GM21367 (cell line): Measurements from ENCODE around the gene SNX14.

ENCODE experiments used
- ATAC-seq: cut with Tn5 transposase; IDR thresholded peaks from one replicate; pipeline ENCODE4 v1.9.1; 2021; ENCODE audit not compliant: unreplicated experiment

The SNX14 gene

GRCh38 chr6:85516168-85516567 is 77.5 kb downstream of the SNX14 start:
- no peak for ATAC-seq

GRCh38 chr6:85506441-85507093 is 87.1 kb downstream of the SNX14 start:
- no peak for ATAC-seq

- no peak for ATAC-seq
Measured at GRCh38 chr6:85498596-85499258, 94.9 kb downstream of the SNX14 start.

- ATAC-seq = no peak
Measured at GRCh38 chr6:85496856-85497255, 96.8 kb downstream of the SNX14 start.

GRCh38 chr6:85496009-85496579 is 97.6 kb downstream of the SNX14 start:
- ATAC-seq = no peak

- ATAC-seq = no peak
Measured at GRCh38 chr6:85494547-85495536, 98.8 kb downstream of the SNX14 start.

- ATAC-seq = no peak
Measured at GRCh38 chr6:85493389-85493788, 100.3 kb downstream of the SNX14 start.

GRCh38 chr6:85490516-85491248 is 103.0 kb downstream of the SNX14 start:
- ATAC-seq = no peak

GRCh38 chr6:85484948-85485347 is 108.7 kb downstream of the SNX14 start:
- no peak for ATAC-seq

- ATAC-seq = no peak
Measured at GRCh38 chr6:85483846-85484245, 109.8 kb downstream of the SNX14 start.

- ATAC-seq = peak; percentile 98
Measured at GRCh38 chr6:85482905-85483700, 110.6 kb downstream of the SNX14 start.

GRCh38 chr6:85482206-85482904 is 111.3 kb downstream of the SNX14 start:
- no peak for ATAC-seq

- ATAC-seq = no peak
Measured at GRCh38 chr6:85479208-85479607, 114.5 kb downstream of the SNX14 start.

- no peak for ATAC-seq
Measured at GRCh38 chr6:85476532-85476931, 117.1 kb downstream of the SNX14 start.

- no peak for ATAC-seq
Measured at GRCh38 chr6:85473748-85474147, 119.9 kb downstream of the SNX14 start.

GRCh38 chr6:85472744-85473143 is 120.9 kb downstream of the SNX14 start:
- no peak for ATAC-seq

GRCh38 chr6:85470023-85470410 is 123.6 kb downstream of the SNX14 start:
- no peak for ATAC-seq

GRCh38 chr6:85469276-85470022 is 124.2 kb downstream of the SNX14 start:
- no peak for ATAC-seq
